GM10248 (cell line): ENCODE results near the gene ARHGEF17.
A peak's percentile ranks its signal among the peaks of the same experiment; 100 is the strongest.

ENCODE experiments used
- CTCF ChIA-PET: fragments of 300-600 bp; sonication (Branson Sonifier 250); formaldehyde crosslinking; extraction: SDS; loops from one replicate; lab custom pipeline; 2021; ENCODE audit warnings: antibody characterized with exemption; lab: Yijun Ruan, JAX
- POLR2A ChIA-PET: fragments of 350-650 bp; sonication (Branson Sonifier 250); formaldehyde crosslinking; extraction: SDS; loops from one replicate; lab custom pipeline; 2020; ENCODE audit warnings: antibody characterized with exemption; lab: Yijun Ruan, JAX
- DNase-seq: peaks from one replicate; pipeline ENCODE4 v3.0.0; 2012; ENCODE audit errors: extremely low spot score
- TF ChIP-seq, protein P1 (sequence below): IDR thresholded peaks from 2 replicates; pipeline ENCODE4 v1.5.1; 2012; ENCODE audit warnings: mild to moderate bottlenecking, low read depth; ENCODE audit errors: extremely low read depth, missing control alignments, control extremely low read depth

ARHGEF17 gene

GRCh38 chr11:73324665-73325035 lies 16.6 kb downstream of the ARHGEF17 start:
- ChIA-PET POLR2A (interaction anchor here (1.5 kb wide), 1 partner anchor 10 kb away, joined by 3 read pairs; no protein-coding TSS in a partner anchor), CTCF (interaction anchor here (1.1 to 13.4 kb wide), 4 partner anchors 11 to 75 kb away, joined by 3 to 302 read pairs (median 86); partner anchors contain the start of gene ARHGEF17)
- TF ChIP-seq, protein P1, sequence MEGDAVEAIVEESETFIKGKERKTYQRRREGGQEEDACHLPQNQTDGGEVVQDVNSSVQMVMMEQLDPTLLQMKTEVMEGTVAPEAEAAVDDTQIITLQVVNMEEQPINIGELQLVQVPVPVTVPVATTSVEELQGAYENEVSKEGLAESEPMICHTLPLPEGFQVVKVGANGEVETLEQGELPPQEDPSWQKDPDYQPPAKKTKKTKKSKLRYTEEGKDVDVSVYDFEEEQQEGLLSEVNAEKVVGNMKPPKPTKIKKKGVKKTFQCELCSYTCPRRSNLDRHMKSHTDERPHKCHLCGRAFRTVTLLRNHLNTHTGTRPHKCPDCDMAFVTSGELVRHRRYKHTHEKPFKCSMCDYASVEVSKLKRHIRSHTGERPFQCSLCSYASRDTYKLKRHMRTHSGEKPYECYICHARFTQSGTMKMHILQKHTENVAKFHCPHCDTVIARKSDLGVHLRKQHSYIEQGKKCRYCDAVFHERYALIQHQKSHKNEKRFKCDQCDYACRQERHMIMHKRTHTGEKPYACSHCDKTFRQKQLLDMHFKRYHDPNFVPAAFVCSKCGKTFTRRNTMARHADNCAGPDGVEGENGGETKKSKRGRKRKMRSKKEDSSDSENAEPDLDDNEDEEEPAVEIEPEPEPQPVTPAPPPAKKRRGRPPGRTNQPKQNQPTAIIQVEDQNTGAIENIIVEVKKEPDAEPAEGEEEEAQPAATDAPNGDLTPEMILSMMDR, result no peak
- DNase-seq, result no peak

- POLR2A ChIA-PET, result interaction anchor here (1.1 to 1.5 kb wide), 2 partner anchors 10 to 140 kb away, joined by 3 read pairs; no protein-coding TSS in a partner anchor
- CTCF ChIA-PET, result interaction anchor here (0.6 to 13.4 kb wide), 6 partner anchors 10 to 653 kb away, joined by 3 to 302 read pairs (median 24); partner anchors contain the start of gene ARHGEF17
- TF ChIP-seq, protein P1, result no peak
- peak; percentile 88 for DNase-seq
Observed at GRCh38 chr11:73325036-73325981, 17.2 kb downstream of the ARHGEF17 start.

- TF ChIP-seq, protein P1, result no peak
- CTCF ChIA-PET, result interaction anchor here (1.0 to 13.4 kb wide), 9 partner anchors 8 to 534 kb away, joined by 3 to 302 read pairs (median 9); partner anchors contain the start of gene ARHGEF17
- POLR2A ChIA-PET, result interaction anchor here (0.8 kb wide), 1 partner anchor 50 kb away, joined by 3 read pairs; no protein-coding TSS in a partner anchor
Observed at GRCh38 chr11:73326929-73327811, 19.1 kb downstream of the ARHGEF17 start.

DNA sequence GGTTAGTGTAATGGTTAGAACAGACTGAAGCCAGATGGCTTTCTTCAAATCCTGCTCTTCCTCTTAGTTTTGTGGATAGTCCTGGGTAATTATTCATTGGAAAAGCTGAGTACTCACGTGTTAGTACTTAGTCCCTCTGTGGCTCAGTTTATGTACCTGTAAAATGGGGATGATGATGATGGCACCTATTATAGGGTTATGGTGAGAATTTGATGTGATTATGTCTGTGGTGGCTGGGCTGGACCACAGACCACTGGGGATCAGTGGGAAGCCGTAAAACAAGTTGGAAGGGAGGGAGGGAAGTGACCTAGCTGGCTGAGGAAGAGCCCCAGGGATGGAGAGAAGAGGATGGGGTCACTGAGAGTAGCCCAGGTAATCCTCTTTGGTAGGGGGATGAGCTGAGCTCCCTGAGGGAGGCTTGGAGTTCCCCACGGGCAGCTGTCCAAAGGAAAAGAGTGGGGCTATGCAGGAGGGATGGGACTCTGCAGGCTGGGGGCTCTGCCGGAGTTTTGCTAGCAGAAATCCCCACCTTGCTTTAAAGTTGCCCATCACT lies 19.8 kb downstream of the ARHGEF17 start:
- DNase-seq, result no peak
- ChIA-PET POLR2A (interaction anchor here (0.8 kb wide), 1 partner anchor 49 kb away, joined by 3 read pairs; no protein-coding TSS in a partner anchor), CTCF (interaction anchor here (0.8 to 13.4 kb wide), 9 partner anchors 8 to 535 kb away, joined by 3 to 302 read pairs (median 5); partner anchors contain the start of gene ARHGEF17)
- TF ChIP-seq, protein P1, result no peak

More at GRCh38 chr11:73326929-73327811, 19.1 kb downstream of the ARHGEF17 start:
- peak; percentile 63 for DNase-seq

DNA sequence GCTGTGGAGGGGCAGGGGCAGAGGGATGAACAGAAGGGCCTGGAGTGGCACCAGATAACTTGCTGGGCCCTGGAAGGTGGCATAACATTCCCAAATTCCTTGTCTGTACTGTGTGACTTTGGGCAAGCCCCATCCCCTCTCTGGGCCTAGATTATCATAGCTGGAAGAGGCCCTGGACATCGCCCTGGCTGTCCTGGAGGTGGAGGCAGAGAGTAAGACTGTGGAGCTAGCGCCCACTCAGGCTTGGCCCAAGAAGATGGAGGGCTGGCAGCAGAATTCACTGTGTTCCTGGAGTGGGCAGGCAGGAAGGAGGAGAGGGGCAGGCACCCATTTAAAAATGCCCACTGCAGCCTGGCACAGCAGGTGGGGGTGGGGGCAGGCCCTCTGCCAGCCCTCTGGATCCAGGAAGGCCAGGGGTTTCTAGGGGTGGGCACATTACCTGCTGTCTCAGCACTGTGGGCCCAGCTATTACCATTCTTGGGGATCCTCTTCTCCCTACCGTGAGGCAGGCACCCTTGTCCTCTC lies 22.6 kb downstream of the ARHGEF17 start:
- ChIA-PET CTCF (interaction anchor here (0.8 to 13.4 kb wide), 4 partner anchors 19 to 63 kb away, joined by 3 to 302 read pairs (median 23); partner anchors contain the start of gene ARHGEF17), POLR2A (no interaction called here)
- TF ChIP-seq, protein P1, result peak; percentile 25
- no peak for DNase-seq
